ENCODE results near the gene AKTIP. TPM values are rescaled to one million over a fixed set of nuclear protein-coding genes. Genes with fewer than 3 reads are reported as not detected.

AKTIP gene
- total RNA-seq, result 31.6 and 34.4 TPM in 2 replicates

DNA sequence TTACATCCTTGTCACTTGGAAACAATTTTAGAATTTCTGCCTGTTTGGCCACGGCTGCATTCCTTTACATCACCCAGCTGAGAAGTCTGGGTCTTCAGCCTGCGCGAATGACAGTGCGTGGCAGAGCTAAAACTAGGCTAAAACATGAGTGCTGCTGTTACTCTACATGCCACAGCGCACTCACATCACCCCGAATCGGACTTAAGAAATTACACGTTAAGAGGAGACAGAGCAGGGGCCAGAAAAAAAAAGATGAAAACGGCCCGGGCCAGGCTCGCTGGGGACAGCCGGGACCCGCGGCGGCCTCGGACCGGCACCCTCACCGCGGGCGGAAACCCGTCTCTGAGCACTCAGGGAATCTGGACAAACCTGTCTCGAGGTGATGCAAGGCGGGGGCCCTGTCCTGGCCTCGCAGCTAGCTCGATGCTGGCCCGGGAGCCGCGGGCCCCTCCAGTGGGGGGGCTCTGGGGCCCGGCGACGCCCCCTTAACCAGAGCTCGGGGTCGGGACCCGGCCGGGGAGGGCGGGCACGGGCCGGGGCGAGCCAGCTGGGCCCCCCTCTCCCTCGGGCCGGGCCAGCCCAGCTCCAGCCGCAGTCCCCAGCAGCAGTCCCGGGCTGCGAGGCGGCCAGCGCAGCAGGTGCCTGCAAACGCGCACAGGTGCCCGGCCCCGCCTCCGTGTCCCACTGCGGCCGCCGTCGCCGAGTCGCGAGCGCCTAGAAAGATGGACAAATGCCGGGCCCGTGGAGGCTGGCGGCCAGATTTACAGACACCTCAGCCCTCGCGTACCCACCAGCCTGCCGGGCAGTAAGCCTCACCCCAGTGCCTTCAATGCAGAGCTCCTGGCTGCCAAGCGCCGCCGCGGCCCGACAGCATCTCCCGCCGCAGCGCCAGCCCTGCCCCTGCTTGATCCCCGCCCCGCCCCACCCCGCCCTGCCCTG, at the start of gene AKTIP:
Gene AKTIP (minus strand): TSS at position 879 of the 939 bp plus-strand sequence. CDS start 2,950 bp downstream, outside the sequence.

Other genes with a start within 250 kb of the AKTIP start
- 48.2 and 63.2 TPM in 2 replicates for gene RBL2, start 68.7 kb downstream of the AKTIP start, total RNA-seq
- gene RPGRIP1L, start 200.7 kb upstream of the AKTIP start, total RNA-seq, result 16.0 and 23.4 TPM in 2 replicates
- gene FTO, start 200.9 kb upstream of the AKTIP start, total RNA-seq, result 105 and 152 TPM in 2 replicates